Uterus (tissue), 4 donors: Measurements from ENCODE around the gene KCNMB2. TPM values are rescaled to one million over a fixed set of nuclear protein-coding genes. Genes with fewer than 3 reads are reported as not detected.

Experiments
- DNase-seq, 2 donors: peaks; one replicate each; pipeline ENCODE4 v3.0.0-alpha.2; 2019 to 2020
- H3K27ac ChIP-seq, 2 donors: fragments of 200-600 bp; sonication (generic); 1 replicate in 1 of 2; 2 replicates in 1 of 2; pipeline ENCODE4 v1.5.1; 2016 to 2018
- H3K27me3 ChIP-seq, 2 donors: fragments of 200-600 bp; sonication (generic); one replicate each; pipeline ENCODE4 v1.5.1; 2018 to 2019; ENCODE audit warnings: control low read depth in 1 of 2
- H3K36me3 ChIP-seq, 2 donors: fragments of 200-600 bp; sonication (generic); one replicate each; pipeline ENCODE4 v1.5.1; 2019; ENCODE audit warnings: control low read depth in 1 of 2
- H3K4me1 ChIP-seq, 2 donors: fragments of 200-600 bp; sonication (generic); one replicate each; pipeline ENCODE4 v1.5.1; 2018 to 2019; ENCODE audit warnings: control low read depth in 1 of 2
- H3K4me3 ChIP-seq, 2 donors: fragments of 200-600 bp; sonication (generic); 1 replicate in 1 of 2; 2 replicates in 1 of 2; pipeline ENCODE4 v1.5.1; 2018 to 2019; ENCODE audit warnings: mild to moderate bottlenecking in 1 of 2
- H3K9me3 ChIP-seq, 2 donors: fragments of 200-600 bp; sonication (generic); one replicate each; pipeline ENCODE4 v1.5.1; 2019; ENCODE audit warnings: control low read depth in 1 of 2
- POLR2A ChIP-seq, 2 donors: fragments of 450-650 bp; IDR thresholded peaks; one replicate each; pipeline ENCODE4 v1.6.1; 2016; ENCODE audit warnings: antibody characterized with exemption in 2 of 2, mild to moderate bottlenecking in 1 of 2, moderate library complexity in 1 of 2
- intact Hi-C: fragments of 100-400 bp; cut with DNase I; formaldehyde crosslinking; loops from one replicate; pipeline ENCODE4 v1.15.1; 2023; ENCODE audit warnings: low total_unique reads
- total RNA-seq, 4 donors: library from RNA; depleted of rRNA in 3 of 4; stranded (reverse); fragments of >200 nt in 3 of 4; gene quantifications; one replicate each; pipeline versions ENCODE4 v1.1.0 to v1.2.4, GENCODE V29; 2014 to 2023
- TF ChIP-seq, protein P1 (sequence below), 4 experiments: fragments of 200-600 bp in 2 of 4; fragments of 450-650 bp in 2 of 4; sonication (generic) in 2 of 4; IDR thresholded peaks; one replicate each; pipeline ENCODE4 v1.5.1; 2016 to 2019; ENCODE audit warnings: antibody characterized with exemption in 4 of 4, mild to moderate bottlenecking in 2 of 4, moderate library complexity in 1 of 4
- donor health status: DM: yes; HTN: yes; CAD: no.

Gene KCNMB2
- total RNA-seq, 4 donors from 2014 or later = 0.29 to 12.7 (median 1.4) TPM

DNA sequence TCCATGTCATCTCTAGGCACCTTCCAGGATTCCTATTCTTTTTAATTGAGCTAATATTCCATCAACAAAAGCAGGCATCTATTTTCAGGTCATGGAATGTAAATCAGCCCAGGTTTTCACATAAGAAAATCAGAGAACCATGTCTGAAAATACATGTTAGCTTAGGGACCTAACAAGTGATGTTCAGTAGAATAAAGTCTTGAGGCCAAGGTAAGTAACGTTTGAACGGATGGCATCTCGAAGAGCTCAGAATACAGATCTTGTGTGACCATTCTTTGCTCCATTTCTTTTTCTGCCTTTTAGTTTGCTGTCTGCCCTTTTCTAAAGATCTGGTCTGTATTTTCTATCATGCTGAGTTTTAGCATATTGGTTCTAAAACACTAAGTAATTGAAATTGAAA is 16.5 kb upstream of the KCNMB2 start:
- H3K36me3 ChIP-seq = no peaks in the 10 kb centered on the region
- no peaks in the 10 kb centered on the region for H3K27me3 ChIP-seq
- H3K9me3 ChIP-seq = no peaks in the 10 kb centered on the region
- no peaks in the 10 kb centered on the region for H3K4me1 ChIP-seq
- intact Hi-C loops = no loop called here
- H3K27ac ChIP-seq = no peak overlapping the region
- no peak overlapping the region for H3K4me3 ChIP-seq
- TF ChIP-seq POLR2A (IDR thresholded peaks at IDR 0.05) = no peak
- TF ChIP-seq, protein P1, sequence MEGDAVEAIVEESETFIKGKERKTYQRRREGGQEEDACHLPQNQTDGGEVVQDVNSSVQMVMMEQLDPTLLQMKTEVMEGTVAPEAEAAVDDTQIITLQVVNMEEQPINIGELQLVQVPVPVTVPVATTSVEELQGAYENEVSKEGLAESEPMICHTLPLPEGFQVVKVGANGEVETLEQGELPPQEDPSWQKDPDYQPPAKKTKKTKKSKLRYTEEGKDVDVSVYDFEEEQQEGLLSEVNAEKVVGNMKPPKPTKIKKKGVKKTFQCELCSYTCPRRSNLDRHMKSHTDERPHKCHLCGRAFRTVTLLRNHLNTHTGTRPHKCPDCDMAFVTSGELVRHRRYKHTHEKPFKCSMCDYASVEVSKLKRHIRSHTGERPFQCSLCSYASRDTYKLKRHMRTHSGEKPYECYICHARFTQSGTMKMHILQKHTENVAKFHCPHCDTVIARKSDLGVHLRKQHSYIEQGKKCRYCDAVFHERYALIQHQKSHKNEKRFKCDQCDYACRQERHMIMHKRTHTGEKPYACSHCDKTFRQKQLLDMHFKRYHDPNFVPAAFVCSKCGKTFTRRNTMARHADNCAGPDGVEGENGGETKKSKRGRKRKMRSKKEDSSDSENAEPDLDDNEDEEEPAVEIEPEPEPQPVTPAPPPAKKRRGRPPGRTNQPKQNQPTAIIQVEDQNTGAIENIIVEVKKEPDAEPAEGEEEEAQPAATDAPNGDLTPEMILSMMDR (IDR thresholded peaks at IDR 0.05) = no peak
- DNase-seq = no peak

GRCh38 chr3:178520451-178520850 is 15.8 kb upstream of the KCNMB2 start:
- TF ChIP-seq POLR2A (IDR thresholded peaks at IDR 0.05) = no peak
- TF ChIP-seq, protein P1 (IDR thresholded peaks at IDR 0.05) = no peak
- Histone ChIP-seq H3K9me3 (no peaks in the 10 kb centered on the region), H3K4me1 (no peaks in the 10 kb centered on the region), H3K4me3 (no peak overlapping the region), H3K27me3 (no peaks in the 10 kb centered on the region), H3K36me3 (no peaks in the 10 kb centered on the region), H3K27ac (no peak overlapping the region)
- DNase-seq = no peak
- intact Hi-C loops = no loop called here

- Histone ChIP-seq H3K4me1 (no peaks in the 10 kb centered on the region), H3K9me3 (no peaks in the 10 kb centered on the region), H3K27ac (no peak overlapping the region), H3K36me3 (no peaks in the 10 kb centered on the region), H3K27me3 (no peaks in the 10 kb centered on the region), H3K4me3 (no peak overlapping the region)
- DNase-seq = no peak
- TF ChIP-seq POLR2A (IDR thresholded peaks at IDR 0.05) = no peak
- TF ChIP-seq, protein P1 (IDR thresholded peaks at IDR 0.05) = no peak
- intact Hi-C loops = no loop called here
Observed at GRCh38 chr3:178522200-178523052, 13.8 kb upstream of the KCNMB2 start.

GRCh38 chr3:178525251-178525650 is 11.0 kb upstream of the KCNMB2 start:
- TF ChIP-seq, protein P1 (IDR thresholded peaks at IDR 0.05) = no peak
- TF ChIP-seq POLR2A (IDR thresholded peaks at IDR 0.05) = no peak
- Histone ChIP-seq H3K36me3 (no peaks in the 10 kb centered on the region), H3K9me3 (no peaks in the 10 kb centered on the region), H3K27me3 (no peaks in the 10 kb centered on the region), H3K27ac (no peak overlapping the region), H3K4me3 (no peak overlapping the region), H3K4me1 (no peaks in the 10 kb centered on the region)
- no peak for DNase-seq
- intact Hi-C loops = no loop called here

- intact Hi-C loops = no loop called here
- Histone ChIP-seq H3K4me1 (no peaks in the 10 kb centered on the region), H3K4me3 (no peak overlapping the region), H3K27me3 (no peaks in the 10 kb centered on the region), H3K27ac (no peak overlapping the region), H3K36me3 (no peaks in the 10 kb centered on the region), H3K9me3 (no peaks in the 10 kb centered on the region)
- TF ChIP-seq, protein P1 (IDR thresholded peaks at IDR 0.05) = no peak
- TF ChIP-seq POLR2A (IDR thresholded peaks at IDR 0.05) = no peak
- DNase-seq = no peak
Observed at GRCh38 chr3:178526291-178526690, 9.9 kb upstream of the KCNMB2 start.
